ENCODE data around the gene PABPN1. TPM values are rescaled to one million over a fixed set of nuclear protein-coding genes. Genes with fewer than 3 reads are reported as not detected.

PABPN1 gene
- polyA plus RNA-seq, 1 donor from 2014 or later: 431 TPM

- Histone ChIP-seq H3K9me3 (ENCODE audit: low read length) (no peaks in the 10 kb centered on the region), H3K36me3 (ENCODE audit: insufficient read depth, low read length) (no peaks in the 10 kb centered on the region), H2AFZ (ENCODE audit: low read depth, low read length) (peak overlapping the region; percentile 73), H3K27ac (ENCODE audit: low read length) (peak overlapping the region; percentile 99), H3K9ac (ENCODE audit: low read length) (peak overlapping the region; percentile 96), H3F3A (ENCODE audit: insufficient read depth, low read length, poor library complexity, severe bottlenecking) (peaks cover 13% of the 10 kb centered on the region), H4K20me1 (ENCODE audit: insufficient read depth) (no peaks in the 10 kb centered on the region), H3K79me2 (replicated peaks; ENCODE audit: insufficient read depth, low read length) (peaks cover 13% of the 10 kb centered on the region), H3K27me3 (ENCODE audit: insufficient read depth, low read depth, low read length) (no peaks in the 10 kb centered on the region), H3K9me2 (ENCODE audit: insufficient read depth, low read length) (no peaks in the 10 kb centered on the region), H3K4me2 (ENCODE audit: low read length) (peak overlapping the region; percentile 64), H3K4me3 (ENCODE audit: low read length) (peak overlapping the region; percentile 98)
- TF ChIP-seq EP300 (conservative IDR thresholded peaks at IDR 0.05; ENCODE audit: poor library complexity, severe bottlenecking) (peak; percentile 84), POLR2AphosphoS5 (IDR thresholded peaks at IDR 0.05) (peak; percentile 92), MXI1 (conservative IDR thresholded peaks at IDR 0.05; ENCODE audit: poor library complexity, severe bottlenecking) (peak; percentile 70), TAF1 (IDR thresholded peaks at IDR 0.05; ENCODE audit: low read depth) (peak; percentile 59), SMC3 (conservative IDR thresholded peaks at IDR 0.05; ENCODE audit: poor library complexity) (peak; percentile 70), RAD21 (conservative IDR thresholded peaks at IDR 0.05) (peak; percentile 59), EZH2 (IDR thresholded peaks at IDR 0.05; ENCODE audit: borderline replicate concordance, insufficient read depth, low read length, poor library complexity, severe bottlenecking) (no peak)
- TF ChIP-seq, protein P1, sequence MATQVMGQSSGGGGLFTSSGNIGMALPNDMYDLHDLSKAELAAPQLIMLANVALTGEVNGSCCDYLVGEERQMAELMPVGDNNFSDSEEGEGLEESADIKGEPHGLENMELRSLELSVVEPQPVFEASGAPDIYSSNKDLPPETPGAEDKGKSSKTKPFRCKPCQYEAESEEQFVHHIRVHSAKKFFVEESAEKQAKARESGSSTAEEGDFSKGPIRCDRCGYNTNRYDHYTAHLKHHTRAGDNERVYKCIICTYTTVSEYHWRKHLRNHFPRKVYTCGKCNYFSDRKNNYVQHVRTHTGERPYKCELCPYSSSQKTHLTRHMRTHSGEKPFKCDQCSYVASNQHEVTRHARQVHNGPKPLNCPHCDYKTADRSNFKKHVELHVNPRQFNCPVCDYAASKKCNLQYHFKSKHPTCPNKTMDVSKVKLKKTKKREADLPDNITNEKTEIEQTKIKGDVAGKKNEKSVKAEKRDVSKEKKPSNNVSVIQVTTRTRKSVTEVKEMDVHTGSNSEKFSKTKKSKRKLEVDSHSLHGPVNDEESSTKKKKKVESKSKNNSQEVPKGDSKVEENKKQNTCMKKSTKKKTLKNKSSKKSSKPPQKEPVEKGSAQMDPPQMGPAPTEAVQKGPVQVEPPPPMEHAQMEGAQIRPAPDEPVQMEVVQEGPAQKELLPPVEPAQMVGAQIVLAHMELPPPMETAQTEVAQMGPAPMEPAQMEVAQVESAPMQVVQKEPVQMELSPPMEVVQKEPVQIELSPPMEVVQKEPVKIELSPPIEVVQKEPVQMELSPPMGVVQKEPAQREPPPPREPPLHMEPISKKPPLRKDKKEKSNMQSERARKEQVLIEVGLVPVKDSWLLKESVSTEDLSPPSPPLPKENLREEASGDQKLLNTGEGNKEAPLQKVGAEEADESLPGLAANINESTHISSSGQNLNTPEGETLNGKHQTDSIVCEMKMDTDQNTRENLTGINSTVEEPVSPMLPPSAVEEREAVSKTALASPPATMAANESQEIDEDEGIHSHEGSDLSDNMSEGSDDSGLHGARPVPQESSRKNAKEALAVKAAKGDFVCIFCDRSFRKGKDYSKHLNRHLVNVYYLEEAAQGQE (IDR thresholded peaks at IDR 0.05; ENCODE audit: borderline replicate concordance): peak; percentile 52
- TF ChIP-seq, protein P2, sequence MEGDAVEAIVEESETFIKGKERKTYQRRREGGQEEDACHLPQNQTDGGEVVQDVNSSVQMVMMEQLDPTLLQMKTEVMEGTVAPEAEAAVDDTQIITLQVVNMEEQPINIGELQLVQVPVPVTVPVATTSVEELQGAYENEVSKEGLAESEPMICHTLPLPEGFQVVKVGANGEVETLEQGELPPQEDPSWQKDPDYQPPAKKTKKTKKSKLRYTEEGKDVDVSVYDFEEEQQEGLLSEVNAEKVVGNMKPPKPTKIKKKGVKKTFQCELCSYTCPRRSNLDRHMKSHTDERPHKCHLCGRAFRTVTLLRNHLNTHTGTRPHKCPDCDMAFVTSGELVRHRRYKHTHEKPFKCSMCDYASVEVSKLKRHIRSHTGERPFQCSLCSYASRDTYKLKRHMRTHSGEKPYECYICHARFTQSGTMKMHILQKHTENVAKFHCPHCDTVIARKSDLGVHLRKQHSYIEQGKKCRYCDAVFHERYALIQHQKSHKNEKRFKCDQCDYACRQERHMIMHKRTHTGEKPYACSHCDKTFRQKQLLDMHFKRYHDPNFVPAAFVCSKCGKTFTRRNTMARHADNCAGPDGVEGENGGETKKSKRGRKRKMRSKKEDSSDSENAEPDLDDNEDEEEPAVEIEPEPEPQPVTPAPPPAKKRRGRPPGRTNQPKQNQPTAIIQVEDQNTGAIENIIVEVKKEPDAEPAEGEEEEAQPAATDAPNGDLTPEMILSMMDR (IDR thresholded peaks at IDR 0.05; ENCODE audit: poor library complexity, severe bottlenecking): peak; percentile 100
These were observed 19.8 kb upstream of the PABPN1 start for GRCh38 chr14:23301288-23301968.

GRCh38 chr14:23301969-23302289 lies 19.3 kb upstream of the PABPN1 start:
- Histone ChIP-seq H3K9me2 (ENCODE audit: insufficient read depth, low read length) (no peaks in the 10 kb centered on the region), H3K27ac (ENCODE audit: low read length) (peak overlapping the region; percentile 95), H4K20me1 (ENCODE audit: insufficient read depth) (no peaks in the 10 kb centered on the region), H3F3A (ENCODE audit: insufficient read depth, low read length, poor library complexity, severe bottlenecking) (peaks cover 13% of the 10 kb centered on the region), H3K9me3 (ENCODE audit: low read length) (no peaks in the 10 kb centered on the region), H3K9ac (ENCODE audit: low read length) (peak overlapping the region; percentile 96), H3K4me3 (ENCODE audit: low read length) (peak overlapping the region; percentile 98), H3K79me2 (replicated peaks; ENCODE audit: insufficient read depth, low read length) (peaks cover 18% of the 10 kb centered on the region), H3K36me3 (ENCODE audit: insufficient read depth, low read length) (no peaks in the 10 kb centered on the region), H3K4me2 (ENCODE audit: low read length) (peak overlapping the region; percentile 64), H3K27me3 (ENCODE audit: insufficient read depth, low read depth, low read length) (no peaks in the 10 kb centered on the region), H2AFZ (ENCODE audit: low read depth, low read length) (peak overlapping the region; percentile 73)
- TF ChIP-seq TAF1 (IDR thresholded peaks at IDR 0.05; ENCODE audit: low read depth) (no peak), POLR2AphosphoS5 (IDR thresholded peaks at IDR 0.05) (peak; percentile 93), MXI1 (conservative IDR thresholded peaks at IDR 0.05; ENCODE audit: poor library complexity, severe bottlenecking) (peak; percentile 85)
- TF ChIP-seq, protein P1 (IDR thresholded peaks at IDR 0.05; ENCODE audit: borderline replicate concordance): no peak

All from neural cell (in vitro differentiated cells).